K562 (cell line): ENCODE measurements around the gene TEAD3. TPM values are rescaled to one million over a fixed set of nuclear protein-coding genes. Genes with fewer than 3 reads are reported as not detected.

Experiments
- BRF2 ChIP-seq: IDR thresholded peaks from 3 replicates; pipeline ENCODE4 v1.6.1; 2011; ENCODE audit warnings: borderline replicate concordance, mild to moderate bottlenecking; ENCODE audit not compliant: insufficient read length, insufficient read depth
- CBX1 ChIP-seq: sonication (generic); IDR thresholded peaks from 2 replicates; pipeline ENCODE4 v1.6.1; 2016; ENCODE audit warnings: antibody characterized with exemption, low read depth, mild to moderate bottlenecking
- MAFK ChIP-seq: IDR thresholded peaks from 2 replicates; pipeline ENCODE4 v1.6.1; 2011; ENCODE audit warnings: low read length, improper control_type of control experiment
- MIER1 ChIP-seq: fragments of 450-650 bp; IDR thresholded peaks from 2 replicates; pipeline ENCODE4 v1.6.1; 2016; ENCODE audit warnings: antibody characterized with exemption, mild to moderate bottlenecking, low read depth
- MYNN ChIP-seq, 2 experiments: sonication (generic); formaldehyde crosslinking in 1 of 2; IDR thresholded peaks; 2 replicates each; pipeline versions ENCODE4 v1.5.0 to v1.6.1; 2016 to 2020; ENCODE audit warnings: antibody characterized with exemption in 1 of 2, missing genetic modification reagents in 1 of 2
- NEUROD1 ChIP-seq: fragments of 150-350 bp; IDR thresholded peaks from 2 replicates; pipeline ENCODE4 v1.6.1; 2014; ENCODE audit warnings: borderline replicate concordance, low read length, low read depth; ENCODE audit not compliant: partially characterized antibody
- PREB ChIP-seq: sonication (generic); formaldehyde crosslinking; IDR thresholded peaks from 2 replicates; pipeline ENCODE4 v1.8.1; 2023; ENCODE audit warnings: mild to moderate bottlenecking, missing genetic modification reagents
- SMARCE1 ChIP-seq: fragments of 450-650 bp; IDR thresholded peaks from 2 replicates; pipeline ENCODE4 v1.7.1; 2016; ENCODE audit warnings: mild to moderate bottlenecking
- SNIP1 ChIP-seq: fragments of 450-650 bp; IDR thresholded peaks from 2 replicates; pipeline ENCODE4 v1.7.1; 2017; ENCODE audit warnings: low read depth, mild to moderate bottlenecking
- TAF1 ChIP-seq: IDR thresholded peaks from 2 replicates; pipeline ENCODE4 v1.6.1; 2011; ENCODE audit warnings: mild to moderate bottlenecking, low read length, moderate library complexity; ENCODE audit not compliant: insufficient read depth, control insufficient read depth, severe bottlenecking; ENCODE audit errors: extremely low read depth
- XRCC5 ChIP-seq: fragments of 200-400 bp; formaldehyde crosslinking; IDR thresholded peaks from 2 replicates; pipeline ENCODE4 v1.6.1; 2017; ENCODE audit warnings: low read depth, mild to moderate bottlenecking, low read length
- ZBTB8A ChIP-seq: fragments of 450-650 bp; IDR thresholded peaks from 2 replicates; pipeline ENCODE4 v1.6.1; 2018; ENCODE audit warnings: mild to moderate bottlenecking, moderate library complexity; ENCODE audit not compliant: partially characterized antibody
- ZNF224 ChIP-seq: sonication (generic); formaldehyde crosslinking; IDR thresholded peaks from 2 replicates; pipeline ENCODE4 v1.8.0; 2022; ENCODE audit warnings: mild to moderate bottlenecking, missing genetic modification reagents
- ZNF384 ChIP-seq: IDR thresholded peaks from 2 replicates; pipeline ENCODE4 v1.6.1; 2012; ENCODE audit warnings: low read depth, low read length, improper control_type of control experiment
- ZNF668 ChIP-seq: fragments of 250-450 bp; sonication (Bioruptor Pico); IDR thresholded peaks from 2 replicates; pipeline ENCODE4 v1.8.0; 2022; ENCODE audit warnings: mild to moderate bottlenecking, inconsistent platforms
- polyA plus RNA-seq, 8 experiments: library from polyadenylated mRNA; depleted of rRNA in 4 of 8; stranded (reverse) in 5 of 8; unstranded in 3 of 8; fragments of >200 nt; fragmentation: Nextera tagmentation in 2 of 8; fragmentation: Illumina TruSeq in 1 of 8; extraction: Ambion mirVana in 2 of 8; extraction: Trizol in 1 of 8; gene quantifications; 2 replicates each; pipeline versions ENCODE4 v1.2.1 to v1.2.3, GENCODE V29; 2011 to 2014; ENCODE audit warnings: inconsistent platforms in 1 of 8, missing spikeins in 1 of 8
- total RNA-seq, 7 experiments: library from RNA; depleted of rRNA in 6 of 7; stranded (reverse); fragments of >200 nt in 6 of 7; fragmentation: Illumina TruSeq in 2 of 7; extraction: Trizol in 2 of 7; gene quantifications; 2 replicates each; pipeline versions ENCODE4 v1.2.1 to v1.2.3, GENCODE V29; 2011 to 2021; ENCODE audit warnings: low replicate concordance in 1 of 7
- TF ChIP-seq, protein P1 (sequence below): fragments of 200-400 bp; formaldehyde crosslinking; IDR thresholded peaks from 2 replicates; pipeline ENCODE4 v1.6.1; 2017; ENCODE audit warnings: mild to moderate bottlenecking, low read depth, low read length, moderate library complexity
- TF ChIP-seq, protein P2 (sequence below): sonication (generic); formaldehyde crosslinking; IDR thresholded peaks from 2 replicates; pipeline ENCODE4 v1.8.0; 2023; ENCODE audit warnings: missing genetic modification reagents, mild to moderate bottlenecking, borderline replicate concordance

TEAD3 gene
- total and polyA plus RNA-seq, 9 of the 15 experiments (the other 6 are each of a cell fraction or from before 2014, with no cell fraction given) = 0.63 to 13.2 (median 3.3) TPM

- TF ChIP-seq BRF2 = no peak
- no peak for TF ChIP-seq ZNF384
- no peak for TF ChIP-seq SNIP1
- peak; percentile 78 for TF ChIP-seq ZNF224 (CRISPR knock-in tag)
- TF ChIP-seq TAF1 = peak; percentile 76
- no peak for TF ChIP-seq ZBTB8A
- no peak; the same call in 1 of the 2 replicates for TF ChIP-seq CBX1
- peak; percentile 48; the same call in 1 of the 2 replicates for TF ChIP-seq SMARCE1
- no peak; the same call in 1 of the 2 replicates for TF ChIP-seq MYNN (IDR thresholded peaks at IDR 0.05)
- TF ChIP-seq MYNN (CRISPR knock-in tag; IDR thresholded peaks at IDR 0.05) = no peak
- no peak for TF ChIP-seq XRCC5
- no peak for TF ChIP-seq ZNF668 (CRISPR knock-in tag)
- TF ChIP-seq, protein P1, sequence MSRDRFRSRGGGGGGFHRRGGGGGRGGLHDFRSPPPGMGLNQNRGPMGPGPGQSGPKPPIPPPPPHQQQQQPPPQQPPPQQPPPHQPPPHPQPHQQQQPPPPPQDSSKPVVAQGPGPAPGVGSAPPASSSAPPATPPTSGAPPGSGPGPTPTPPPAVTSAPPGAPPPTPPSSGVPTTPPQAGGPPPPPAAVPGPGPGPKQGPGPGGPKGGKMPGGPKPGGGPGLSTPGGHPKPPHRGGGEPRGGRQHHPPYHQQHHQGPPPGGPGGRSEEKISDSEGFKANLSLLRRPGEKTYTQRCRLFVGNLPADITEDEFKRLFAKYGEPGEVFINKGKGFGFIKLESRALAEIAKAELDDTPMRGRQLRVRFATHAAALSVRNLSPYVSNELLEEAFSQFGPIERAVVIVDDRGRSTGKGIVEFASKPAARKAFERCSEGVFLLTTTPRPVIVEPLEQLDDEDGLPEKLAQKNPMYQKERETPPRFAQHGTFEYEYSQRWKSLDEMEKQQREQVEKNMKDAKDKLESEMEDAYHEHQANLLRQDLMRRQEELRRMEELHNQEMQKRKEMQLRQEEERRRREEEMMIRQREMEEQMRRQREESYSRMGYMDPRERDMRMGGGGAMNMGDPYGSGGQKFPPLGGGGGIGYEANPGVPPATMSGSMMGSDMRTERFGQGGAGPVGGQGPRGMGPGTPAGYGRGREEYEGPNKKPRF = no peak
- TF ChIP-seq NEUROD1 = peak; percentile 25
- TF ChIP-seq, protein P2, sequence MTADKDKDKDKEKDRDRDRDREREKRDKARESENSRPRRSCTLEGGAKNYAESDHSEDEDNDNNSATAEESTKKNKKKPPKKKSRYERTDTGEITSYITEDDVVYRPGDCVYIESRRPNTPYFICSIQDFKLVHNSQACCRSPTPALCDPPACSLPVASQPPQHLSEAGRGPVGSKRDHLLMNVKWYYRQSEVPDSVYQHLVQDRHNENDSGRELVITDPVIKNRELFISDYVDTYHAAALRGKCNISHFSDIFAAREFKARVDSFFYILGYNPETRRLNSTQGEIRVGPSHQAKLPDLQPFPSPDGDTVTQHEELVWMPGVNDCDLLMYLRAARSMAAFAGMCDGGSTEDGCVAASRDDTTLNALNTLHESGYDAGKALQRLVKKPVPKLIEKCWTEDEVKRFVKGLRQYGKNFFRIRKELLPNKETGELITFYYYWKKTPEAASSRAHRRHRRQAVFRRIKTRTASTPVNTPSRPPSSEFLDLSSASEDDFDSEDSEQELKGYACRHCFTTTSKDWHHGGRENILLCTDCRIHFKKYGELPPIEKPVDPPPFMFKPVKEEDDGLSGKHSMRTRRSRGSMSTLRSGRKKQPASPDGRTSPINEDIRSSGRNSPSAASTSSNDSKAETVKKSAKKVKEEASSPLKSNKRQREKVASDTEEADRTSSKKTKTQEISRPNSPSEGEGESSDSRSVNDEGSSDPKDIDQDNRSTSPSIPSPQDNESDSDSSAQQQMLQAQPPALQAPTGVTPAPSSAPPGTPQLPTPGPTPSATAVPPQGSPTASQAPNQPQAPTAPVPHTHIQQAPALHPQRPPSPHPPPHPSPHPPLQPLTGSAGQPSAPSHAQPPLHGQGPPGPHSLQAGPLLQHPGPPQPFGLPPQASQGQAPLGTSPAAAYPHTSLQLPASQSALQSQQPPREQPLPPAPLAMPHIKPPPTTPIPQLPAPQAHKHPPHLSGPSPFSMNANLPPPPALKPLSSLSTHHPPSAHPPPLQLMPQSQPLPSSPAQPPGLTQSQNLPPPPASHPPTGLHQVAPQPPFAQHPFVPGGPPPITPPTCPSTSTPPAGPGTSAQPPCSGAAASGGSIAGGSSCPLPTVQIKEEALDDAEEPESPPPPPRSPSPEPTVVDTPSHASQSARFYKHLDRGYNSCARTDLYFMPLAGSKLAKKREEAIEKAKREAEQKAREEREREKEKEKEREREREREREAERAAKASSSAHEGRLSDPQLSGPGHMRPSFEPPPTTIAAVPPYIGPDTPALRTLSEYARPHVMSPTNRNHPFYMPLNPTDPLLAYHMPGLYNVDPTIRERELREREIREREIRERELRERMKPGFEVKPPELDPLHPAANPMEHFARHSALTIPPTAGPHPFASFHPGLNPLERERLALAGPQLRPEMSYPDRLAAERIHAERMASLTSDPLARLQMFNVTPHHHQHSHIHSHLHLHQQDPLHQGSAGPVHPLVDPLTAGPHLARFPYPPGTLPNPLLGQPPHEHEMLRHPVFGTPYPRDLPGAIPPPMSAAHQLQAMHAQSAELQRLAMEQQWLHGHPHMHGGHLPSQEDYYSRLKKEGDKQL (CRISPR knock-in tag) = peak; percentile 95
- TF ChIP-seq MIER1 = no peak
- TF ChIP-seq MAFK = no peak
- TF ChIP-seq PREB = no peak
Observed at GRCh38 chr6:35497571-35498421, 917 bp upstream of the TEAD3 start (continued).
